ENCODE data around the gene ELFN2. TPM values are rescaled to one million over a fixed set of nuclear protein-coding genes. Genes with fewer than 3 reads are reported as not detected.

Gene ELFN2
- total and polyA plus RNA-seq, 2 experiments from 2014 or later: 0.40 to 0.53 TPM

DNA sequence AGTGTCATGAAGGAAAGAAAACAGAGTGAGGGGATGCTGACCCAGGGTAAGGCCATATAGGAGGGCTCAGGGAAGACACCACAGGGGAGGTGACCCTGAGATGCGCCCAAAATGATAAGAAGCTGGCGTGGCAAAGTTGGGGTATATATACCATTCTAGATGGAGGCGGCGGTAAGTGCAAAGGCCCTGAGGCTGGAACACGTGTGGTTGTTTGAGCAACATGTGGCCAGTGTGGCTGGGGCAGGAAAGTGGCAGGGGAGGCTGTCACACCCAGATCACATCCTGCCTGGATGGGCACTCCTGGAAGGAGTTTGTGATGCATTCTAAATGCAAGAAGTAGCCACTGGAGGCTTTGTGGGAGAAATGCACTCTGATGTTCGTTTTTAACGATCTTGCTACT lies 74.8 kb downstream of the ELFN2 start:
- Histone ChIP-seq H3K4me1 (ENCODE audit: insufficient read depth) (no peaks in the 10 kb centered on the region), H3K4me2 (no peak overlapping the region), H3K4me3 (no peak overlapping the region), H3K27me3 (no peaks in the 10 kb centered on the region), H3K36me3 (replicated peaks; ENCODE audit: insufficient read depth, low read depth) (no peaks in the 10 kb centered on the region), H2AFZ (no peak overlapping the region), H3K27ac (no peak overlapping the region), H3K9me3 (ENCODE audit: low read depth) (no peaks in the 10 kb centered on the region), H3K79me2 (no peaks in the 10 kb centered on the region), H4K20me1 (ENCODE audit: insufficient read depth, poor library complexity, severe bottlenecking) (no peaks in the 10 kb centered on the region), H3K9me2 (replicated peaks; ENCODE audit: insufficient read depth) (no peaks in the 10 kb centered on the region)
- WGBS (ENCODE audit: low lambda C conversion rate, missing lambda C conversion rate): 90% methylated on average over 7 of the region's 7 CpGs
- DNase-seq (ENCODE audit: low spot score): no peak
- TF ChIP-seq EZH2phosphoT487 (IDR thresholded peaks at IDR 0.05; ENCODE audit: low read depth, severe bottlenecking, unreplicated experiment) (no peak), EZH2 (IDR thresholded peaks at IDR 0.05; ENCODE audit: borderline replicate concordance) (no peak)
- TF ChIP-seq, protein P1, sequence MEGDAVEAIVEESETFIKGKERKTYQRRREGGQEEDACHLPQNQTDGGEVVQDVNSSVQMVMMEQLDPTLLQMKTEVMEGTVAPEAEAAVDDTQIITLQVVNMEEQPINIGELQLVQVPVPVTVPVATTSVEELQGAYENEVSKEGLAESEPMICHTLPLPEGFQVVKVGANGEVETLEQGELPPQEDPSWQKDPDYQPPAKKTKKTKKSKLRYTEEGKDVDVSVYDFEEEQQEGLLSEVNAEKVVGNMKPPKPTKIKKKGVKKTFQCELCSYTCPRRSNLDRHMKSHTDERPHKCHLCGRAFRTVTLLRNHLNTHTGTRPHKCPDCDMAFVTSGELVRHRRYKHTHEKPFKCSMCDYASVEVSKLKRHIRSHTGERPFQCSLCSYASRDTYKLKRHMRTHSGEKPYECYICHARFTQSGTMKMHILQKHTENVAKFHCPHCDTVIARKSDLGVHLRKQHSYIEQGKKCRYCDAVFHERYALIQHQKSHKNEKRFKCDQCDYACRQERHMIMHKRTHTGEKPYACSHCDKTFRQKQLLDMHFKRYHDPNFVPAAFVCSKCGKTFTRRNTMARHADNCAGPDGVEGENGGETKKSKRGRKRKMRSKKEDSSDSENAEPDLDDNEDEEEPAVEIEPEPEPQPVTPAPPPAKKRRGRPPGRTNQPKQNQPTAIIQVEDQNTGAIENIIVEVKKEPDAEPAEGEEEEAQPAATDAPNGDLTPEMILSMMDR (IDR thresholded peaks at IDR 0.05; ENCODE audit: poor library complexity): no peak

DNA sequence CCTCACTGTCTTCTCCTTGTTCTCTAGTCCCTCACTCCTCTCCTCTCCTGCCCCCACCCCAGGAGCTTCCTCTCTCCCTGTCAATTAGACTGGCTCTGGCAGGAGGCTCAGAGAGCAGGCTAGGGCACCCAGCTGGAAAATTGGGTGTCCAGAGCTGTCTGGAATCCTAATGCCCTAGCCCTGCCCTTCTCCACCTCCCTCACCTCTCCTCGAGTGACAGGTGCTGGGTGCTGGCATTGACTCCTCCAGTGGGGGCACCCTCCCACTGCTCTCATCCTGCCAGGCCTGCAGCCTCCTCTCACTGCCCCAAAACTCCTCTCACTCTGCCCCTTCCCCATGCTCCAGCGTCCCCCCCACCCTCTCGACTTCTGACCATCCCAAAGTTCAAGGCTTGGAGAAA lies 76.0 kb downstream of the ELFN2 start:
- WGBS (ENCODE audit: low lambda C conversion rate, missing lambda C conversion rate): 88% methylated on average over 3 of the region's 3 CpGs
- peaks cover 2% of the 10 kb centered on the region for H3K4me1 ChIP-seq (ENCODE audit: insufficient read depth)
- no peaks in the 10 kb centered on the region for H3K9me2 ChIP-seq (replicated peaks; ENCODE audit: insufficient read depth)
- no peaks in the 10 kb centered on the region for H3K36me3 ChIP-seq (replicated peaks; ENCODE audit: insufficient read depth, low read depth)
- TF ChIP-seq, protein P1 (IDR thresholded peaks at IDR 0.05; ENCODE audit: poor library complexity): no peak
- TF ChIP-seq EZH2phosphoT487 (IDR thresholded peaks at IDR 0.05; ENCODE audit: low read depth, severe bottlenecking, unreplicated experiment): no peak
- TF ChIP-seq EZH2 (IDR thresholded peaks at IDR 0.05; ENCODE audit: borderline replicate concordance): no peak
- H3K9me3 ChIP-seq (ENCODE audit: low read depth): no peaks in the 10 kb centered on the region
- no peaks in the 10 kb centered on the region for H4K20me1 ChIP-seq (ENCODE audit: insufficient read depth, poor library complexity, severe bottlenecking)
- H2AFZ ChIP-seq: no peak overlapping the region
- no peaks in the 10 kb centered on the region for H3K79me2 ChIP-seq
- H3K27me3 ChIP-seq: no peaks in the 10 kb centered on the region
- no peak overlapping the region for H3K27ac ChIP-seq
- DNase-seq (ENCODE audit: low spot score): no peak
- no peak overlapping the region for H3K4me2 ChIP-seq
- H3K4me3 ChIP-seq: no peak overlapping the region

DNA sequence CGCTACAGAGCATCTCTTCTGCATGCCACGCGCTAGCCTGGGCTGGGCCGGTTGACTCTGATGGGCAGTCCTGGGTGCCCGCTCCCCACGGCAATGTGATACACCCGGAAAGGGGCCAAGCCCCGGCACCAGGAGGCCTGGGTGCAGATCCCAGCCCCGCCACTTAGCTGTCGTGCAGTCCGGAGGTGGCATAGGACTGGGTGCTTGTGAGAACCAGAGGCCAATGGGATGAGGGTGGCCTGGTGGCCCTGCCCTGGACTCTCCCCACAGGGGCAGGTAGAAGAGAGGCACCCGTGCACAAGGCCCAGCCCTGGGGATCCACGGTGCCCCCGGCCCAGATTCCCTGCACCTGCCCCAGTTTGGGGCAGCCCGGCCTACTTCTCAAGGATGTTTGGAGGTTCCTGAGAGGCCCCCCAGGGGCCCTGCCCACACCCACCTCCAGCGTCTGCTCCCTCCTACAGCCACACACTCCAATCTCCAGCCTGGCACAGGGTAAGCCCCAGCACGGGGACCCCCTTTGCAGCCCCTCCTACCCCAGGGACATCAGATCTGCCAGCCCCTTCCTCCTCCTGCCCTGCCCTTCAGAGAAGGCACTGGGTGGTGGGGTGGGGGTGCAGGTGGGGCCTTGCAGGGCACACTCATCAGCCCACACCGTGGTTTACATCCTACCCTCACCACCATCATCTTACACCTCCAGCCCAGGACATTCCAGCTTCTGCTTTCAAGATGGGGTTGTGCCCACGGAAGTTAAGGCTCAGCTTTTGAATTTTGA lies 78.0 kb downstream of the ELFN2 start:
- H3K79me2 ChIP-seq: no peaks in the 10 kb centered on the region
- H4K20me1 ChIP-seq (ENCODE audit: insufficient read depth, poor library complexity, severe bottlenecking): no peaks in the 10 kb centered on the region
- no peaks in the 10 kb centered on the region for H3K27me3 ChIP-seq
- H3K9me3 ChIP-seq (ENCODE audit: low read depth): no peaks in the 10 kb centered on the region
- no peak overlapping the region for H3K27ac ChIP-seq
- WGBS (ENCODE audit: low lambda C conversion rate, missing lambda C conversion rate): 92% methylated on average over 16 of the region's 19 CpGs
- no peak overlapping the region for H3K4me3 ChIP-seq
- no peaks in the 10 kb centered on the region for H3K36me3 ChIP-seq (replicated peaks; ENCODE audit: insufficient read depth, low read depth)
- H3K4me1 ChIP-seq (ENCODE audit: insufficient read depth): peaks cover 4% of the 10 kb centered on the region
- no peak for DNase-seq (ENCODE audit: low spot score)
- H3K4me2 ChIP-seq: no peak overlapping the region
- no peak overlapping the region for H2AFZ ChIP-seq
- H3K9me2 ChIP-seq (replicated peaks; ENCODE audit: insufficient read depth): no peaks in the 10 kb centered on the region
- no peak for TF ChIP-seq EZH2 (IDR thresholded peaks at IDR 0.05; ENCODE audit: borderline replicate concordance)
- TF ChIP-seq, protein P1 (IDR thresholded peaks at IDR 0.05; ENCODE audit: poor library complexity): no peak
- TF ChIP-seq EZH2phosphoT487 (IDR thresholded peaks at IDR 0.05; ENCODE audit: low read depth, severe bottlenecking, unreplicated experiment): no peak
